ENCODE results near the gene IGSF5.

DNA sequence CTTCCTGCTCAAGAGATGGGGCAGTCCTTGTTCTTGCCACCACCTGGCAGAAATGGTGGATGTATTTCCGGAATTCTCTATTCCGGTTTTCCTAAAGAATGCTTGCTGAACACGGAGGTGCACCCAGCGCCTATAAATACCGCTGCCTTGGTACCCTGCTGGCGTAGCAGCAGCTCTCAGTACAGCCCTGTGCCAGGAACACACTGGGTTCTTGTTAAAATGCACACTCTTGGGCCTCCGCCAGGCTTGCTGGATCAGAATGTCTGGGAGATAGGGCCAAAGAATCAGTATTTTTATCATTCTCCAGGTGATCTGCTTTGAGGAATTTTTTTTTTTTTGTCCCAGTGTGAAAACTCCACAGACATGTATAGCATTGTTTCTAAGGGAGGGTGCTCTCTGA lies 54.2 kb downstream of the IGSF5 start:
- TF ChIP-seq, protein P1, sequence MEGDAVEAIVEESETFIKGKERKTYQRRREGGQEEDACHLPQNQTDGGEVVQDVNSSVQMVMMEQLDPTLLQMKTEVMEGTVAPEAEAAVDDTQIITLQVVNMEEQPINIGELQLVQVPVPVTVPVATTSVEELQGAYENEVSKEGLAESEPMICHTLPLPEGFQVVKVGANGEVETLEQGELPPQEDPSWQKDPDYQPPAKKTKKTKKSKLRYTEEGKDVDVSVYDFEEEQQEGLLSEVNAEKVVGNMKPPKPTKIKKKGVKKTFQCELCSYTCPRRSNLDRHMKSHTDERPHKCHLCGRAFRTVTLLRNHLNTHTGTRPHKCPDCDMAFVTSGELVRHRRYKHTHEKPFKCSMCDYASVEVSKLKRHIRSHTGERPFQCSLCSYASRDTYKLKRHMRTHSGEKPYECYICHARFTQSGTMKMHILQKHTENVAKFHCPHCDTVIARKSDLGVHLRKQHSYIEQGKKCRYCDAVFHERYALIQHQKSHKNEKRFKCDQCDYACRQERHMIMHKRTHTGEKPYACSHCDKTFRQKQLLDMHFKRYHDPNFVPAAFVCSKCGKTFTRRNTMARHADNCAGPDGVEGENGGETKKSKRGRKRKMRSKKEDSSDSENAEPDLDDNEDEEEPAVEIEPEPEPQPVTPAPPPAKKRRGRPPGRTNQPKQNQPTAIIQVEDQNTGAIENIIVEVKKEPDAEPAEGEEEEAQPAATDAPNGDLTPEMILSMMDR (IDR thresholded peaks at IDR 0.05) = no peak
- TF ChIP-seq POLR2A (IDR thresholded peaks at IDR 0.05) = no peak
